H1 (cell line): ENCODE results near the gene USP49. TPM values are rescaled to one million over a fixed set of nuclear protein-coding genes. Genes with fewer than 3 reads are reported as not detected.
"Not testable (repeated sequence)": the region's sequence is repeated elsewhere in the genome, so short reads cannot be mapped to it uniquely, and the experiment has no call there.

Experiments
- CTCF ChIA-PET: fragments of 300-600 bp; sonication (Branson Sonifier 250); formaldehyde crosslinking; loops from one replicate; lab custom pipeline; 2021; ENCODE audit not compliant: partially characterized antibody; lab: Charles Lee
- POLR2A ChIA-PET: fragments of 300-600 bp; sonication (Branson Sonifier 250); formaldehyde crosslinking; loops from one replicate; lab custom pipeline; 2021; ENCODE audit warnings: inconsistent platforms; ENCODE audit not compliant: partially characterized antibody; lab: Charles Lee
- DNase-seq, 2 experiments: peaks; one replicate each; pipeline versions ENCODE4 v3.0.0 to v3.0.0-alpha.2; 2010 to 2022; ENCODE audit warnings: low spot score in 2 of 2, low read depth in 1 of 2, mixed read lengths in 1 of 2
- FAIRE-seq: peaks from 2 replicates; lab custom pipeline; 2011; peaks lifted over from hg19 to GRCh38; lab: Jason Lieb, UNC
- H2AFZ ChIP-seq: 2 replicates; pipeline ENCODE4 v1.8.1; 2012; ENCODE audit warnings: low read length, inconsistent platforms
- H2AK5ac ChIP-seq: 2 replicates; pipeline ENCODE4 v1.6.1; 2013; ENCODE audit warnings: low read depth, low read length
- H2BK120ac ChIP-seq: replicated peaks from 2 replicates; pipeline ENCODE3; 2013; ENCODE audit warnings: low read depth, low read length, inconsistent platforms
- H2BK12ac ChIP-seq: 2 replicates; pipeline ENCODE4 v1.6.1; 2013; ENCODE audit warnings: low read depth, low read length
- H2BK15ac ChIP-seq: 2 replicates; pipeline ENCODE4 v1.6.1; 2013; ENCODE audit warnings: low read length
- H2BK20ac ChIP-seq: 2 replicates; pipeline ENCODE4 v1.6.1; 2013; ENCODE audit warnings: low read length
- H2BK5ac ChIP-seq: 2 replicates; pipeline ENCODE4 v1.6.1; 2013; ENCODE audit warnings: low read depth, low read length
- H3K14ac ChIP-seq: 2 replicates; pipeline ENCODE4 v1.6.1; 2013; ENCODE audit warnings: inconsistent platforms; ENCODE audit not compliant: insufficient read length
- H3K18ac ChIP-seq: 2 replicates; pipeline ENCODE4 v1.6.1; 2013; ENCODE audit warnings: low read length; ENCODE audit errors: extremely low read depth
- H3K23ac ChIP-seq: 2 replicates; pipeline ENCODE4 v1.6.1; 2013; ENCODE audit warnings: inconsistent platforms; ENCODE audit not compliant: insufficient read length
- H3K23me2 ChIP-seq: 2 replicates; pipeline ENCODE4 v1.6.1; 2013; ENCODE audit warnings: low read depth, low read length
- H3K27ac ChIP-seq: 2 replicates; pipeline ENCODE4 v1.6.1; 2011; ENCODE audit warnings: low read depth, low read length, inconsistent platforms
- H3K27me3 ChIP-seq, 4 experiments: replicated peaks in 1 of 4; 1 replicate in 1 of 4; 2 replicates in 3 of 4; pipeline versions ENCODE4 v1.6.1 to v1.8.1; 2011 to 2013; ENCODE audit warnings: low read length in 3 of 4, mild to moderate bottlenecking in 3 of 4, inconsistent platforms in 2 of 4, mixed read lengths in 2 of 4, moderate library complexity in 1 of 4; ENCODE audit not compliant: control insufficient read depth in 3 of 4, insufficient read depth in 3 of 4; ENCODE audit errors: extremely low read depth in 1 of 4
- H3K36me3 ChIP-seq, 4 experiments: 2 replicates each; pipeline versions ENCODE4 v1.6.1 to v1.8.1; 2011 to 2013; ENCODE audit warnings: mild to moderate bottlenecking in 4 of 4, low read length in 3 of 4, moderate library complexity in 2 of 4, control low read depth in 1 of 4, inconsistent platforms in 1 of 4; ENCODE audit not compliant: insufficient read depth in 4 of 4, control insufficient read depth in 2 of 4
- H3K4ac ChIP-seq: replicated peaks from 2 replicates; pipeline ENCODE3; 2013; ENCODE audit warnings: low read length, low read depth, mixed read lengths, inconsistent platforms; ENCODE audit not compliant: insufficient read length
- H3K4me1 ChIP-seq, 4 experiments: replicated peaks in 1 of 4; 1 replicate in 1 of 4; 2 replicates in 3 of 4; pipeline versions ENCODE4 v1.6.1 to v1.8.1; 2011 to 2013; ENCODE audit warnings: low read length in 3 of 4, inconsistent platforms in 2 of 4, mixed read lengths in 1 of 4; ENCODE audit not compliant: insufficient read depth in 4 of 4, control insufficient read depth in 3 of 4
- H3K4me2 ChIP-seq, 2 experiments: 2 replicates each; pipeline versions ENCODE4 v1.6.1 to v1.8.1; 2011 to 2013; ENCODE audit warnings: low read depth in 2 of 2, low read length in 2 of 2, control low read depth in 1 of 2, inconsistent platforms in 1 of 2, mild to moderate bottlenecking in 1 of 2; ENCODE audit not compliant: insufficient read depth in 1 of 2
- H3K4me3 ChIP-seq, 4 experiments: fragments of 200-600, 300-600 bp in 1 of 4; sonication (generic), shearing (Covaris generic), sonication (Bioruptor Twin) in 1 of 4; 2 replicates each; pipeline versions ENCODE4 v1.5.1 to v1.8.1; 2011 to 2016; ENCODE audit warnings: low read length in 4 of 4, low read depth in 3 of 4, control low read depth in 2 of 4, inconsistent platforms in 2 of 4, mild to moderate bottlenecking in 2 of 4, mixed read lengths in 1 of 4, moderate library complexity in 1 of 4; ENCODE audit not compliant: insufficient read depth in 2 of 4; ENCODE audit errors: extremely low read depth in 1 of 4
- H3K56ac ChIP-seq: replicated peaks from 2 replicates; pipeline ENCODE3; 2013; ENCODE audit warnings: low read depth, mild to moderate bottlenecking, mixed read lengths, low read length, inconsistent platforms; ENCODE audit not compliant: insufficient read length
- H3K79me1 ChIP-seq: 2 replicates; pipeline ENCODE4 v1.6.1; 2013; ENCODE audit warnings: low read depth, low read length, control low read depth
- H3K79me2 ChIP-seq, 2 experiments: 2 replicates each; pipeline versions ENCODE4 v1.6.1 to v1.8.1; 2012 to 2013; ENCODE audit warnings: low read length in 2 of 2, mild to moderate bottlenecking in 2 of 2, inconsistent platforms in 1 of 2; ENCODE audit not compliant: insufficient read depth in 2 of 2, control insufficient read depth in 1 of 2
- H3K9ac ChIP-seq, 4 experiments: replicated peaks in 1 of 4; 1 replicate in 1 of 4; 2 replicates in 3 of 4; pipeline versions ENCODE4 v1.6.1 to v1.8.1; 2011 to 2013; ENCODE audit warnings: low read depth in 3 of 4, low read length in 3 of 4, control low read depth in 2 of 4, mild to moderate bottlenecking in 2 of 4, moderate library complexity in 2 of 4, inconsistent platforms in 1 of 4; ENCODE audit errors: extremely low read depth in 1 of 4
- H3K9me3 ChIP-seq, 2 experiments: 2 replicates each; pipeline versions ENCODE4 v1.6.1 to v1.8.1; 2012 to 2013; ENCODE audit warnings: mild to moderate bottlenecking in 2 of 2, moderate library complexity in 2 of 2, control low read depth in 1 of 2, inconsistent platforms in 1 of 2, low read depth in 1 of 2, low read length in 1 of 2, mixed read lengths in 1 of 2; ENCODE audit not compliant: insufficient read depth in 2 of 2
- H4K20me1 ChIP-seq, 2 experiments: replicated peaks in 1 of 2; 2 replicates each; pipeline versions ENCODE3 to v1.8.1; 2011 to 2013; ENCODE audit warnings: inconsistent platforms in 2 of 2, low read length in 2 of 2, mild to moderate bottlenecking in 1 of 2; ENCODE audit not compliant: insufficient read depth in 2 of 2, control insufficient read depth in 1 of 2
- H4K5ac ChIP-seq: 2 replicates; pipeline ENCODE4 v1.6.1; 2013; ENCODE audit warnings: low read length, low read depth, mixed read lengths, inconsistent platforms; ENCODE audit not compliant: insufficient read length
- H4K8ac ChIP-seq: 2 replicates; pipeline ENCODE4 v1.8.0; 2013; ENCODE audit warnings: mild to moderate bottlenecking, moderate library complexity, low read length, inconsistent platforms; ENCODE audit not compliant: insufficient read depth; ENCODE audit errors: extremely low read depth
- H4K91ac ChIP-seq: replicated peaks from 2 replicates; pipeline ENCODE3; 2013; ENCODE audit warnings: low read length, mixed read lengths, inconsistent platforms; ENCODE audit not compliant: insufficient read length
- WGBS, 2 experiments: shearing (Covaris generic) in 1 of 2; methylation state at CpG; one replicate each; pipeline versions ENCODE4 v1.1.6 to v1.1.7; 2013 to 2015; ENCODE audit warnings: low lambda C conversion rate in 2 of 2, mixed read lengths in 2 of 2, inconsistent platforms in 1 of 2, low coverage in 1 of 2, missing lambda C conversion rate in 1 of 2; ENCODE audit not compliant: insufficient replicate concordance in 2 of 2, insufficient coverage in 1 of 2, insufficient read length in 1 of 2; ENCODE audit errors: extremely low coverage in 1 of 2, missing lambda C conversion rate in 1 of 2; 5-methylcytosine and 5-hydroxymethylcytosine counted together
- polyA plus RNA-seq, 7 experiments: library from polyadenylated mRNA; depleted of rRNA in 3 of 7; stranded (reverse) in 5 of 7; unstranded in 2 of 7; fragments of >200 nt in 5 of 7; fragments of 200-250 nt in 2 of 7; gene quantifications; 1 replicate in 5 of 7; 2 replicates in 1 of 7; 4 replicates in 1 of 7; pipeline versions ENCODE4 v1.2.1 to v1.2.3, GENCODE V29; 2011 to 2013; ENCODE audit warnings: missing spikeins in 2 of 7, mixed read lengths in 2 of 7
- total RNA-seq: library from RNA; stranded (reverse); fragmentation: NEBNext Ultra II Directional; extraction: Animal tissue kit (Norgen Biotek cat#: 25700); gene quantifications from 2 replicates; pipeline ENCODE4 v1.2.1, GENCODE V29; 2021

Gene USP49
- total and polyA plus RNA-seq, 2 of the 8 experiments (the other 6 are each of a cell fraction or from before 2014, with no cell fraction given): 6.9 to 24.4 TPM

DNA sequence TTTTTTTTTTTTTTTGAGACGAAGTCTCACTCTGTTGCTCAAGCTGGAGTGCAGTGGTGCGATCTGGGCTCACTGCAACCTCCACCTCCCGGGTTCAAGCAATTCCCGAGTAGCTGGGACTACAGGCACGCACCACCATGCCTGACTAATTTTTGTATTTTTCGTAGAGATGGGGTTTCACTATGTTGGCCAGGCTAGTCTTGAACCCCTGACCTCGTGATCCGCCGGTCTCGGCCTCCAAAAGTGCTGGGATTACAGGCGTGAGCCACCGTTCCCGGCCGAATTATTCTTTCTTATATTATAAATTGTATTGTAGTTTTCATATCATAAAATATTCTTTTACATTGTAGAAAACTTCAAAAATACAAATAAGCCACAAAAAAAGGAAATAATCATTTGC is 47.7 kb upstream of the USP49 start:
- H3K27ac ChIP-seq, H3K9ac ChIP-seq, H3K27me3 ChIP-seq, H4K8ac ChIP-seq, H3K4me3 ChIP-seq, H2BK120ac ChIP-seq, H2AFZ ChIP-seq, H2BK12ac ChIP-seq, H3K4ac ChIP-seq, FAIRE-seq, H2BK20ac ChIP-seq, H4K5ac ChIP-seq, H3K56ac ChIP-seq, H3K79me2 ChIP-seq, H4K91ac ChIP-seq, H2AK5ac ChIP-seq, H2BK15ac ChIP-seq, H3K36me3 ChIP-seq, H3K4me2 ChIP-seq, H3K18ac ChIP-seq, H3K79me1 ChIP-seq, H3K23ac ChIP-seq, H3K14ac ChIP-seq, H4K20me1 ChIP-seq, DNase-seq, H3K9me3 ChIP-seq, H2BK5ac ChIP-seq: not testable (repeated sequence)
- ChIA-PET CTCF (interaction anchor here (2.5 to 13.7 kb wide), 3 partner anchors 17 to 101 kb away, joined by 10 to 219 read pairs (median 166); partner anchors contain the start of genes BYSL and MED20), POLR2A (interaction anchor here (0.7 to 16.6 kb wide), 5 partner anchors 9 to 103 kb away, joined by 3 to 235 read pairs (median 4); partner anchors contain the start of genes BYSL, MED20 and TAF8)
- Histone ChIP-seq H3K23me2 (peaks cover 17% of the 10 kb centered on the region), H3K4me1 (peaks cover 6 to 28% (median 23%) of the 10 kb centered on the region in 4 experiments)
- WGBS, 2 experiments: 88% methylated on average over 12 of the region's 14 CpGs; no CpG with 5 or more reads in 1 of the 2 experiments
